Central memory CD8-positive, alpha-beta T cell (primary cell): ENCODE results near the gene ARHGEF5.
"Not testable (repeated sequence)": the region's sequence is repeated elsewhere in the genome, so short reads cannot be mapped to it uniquely, and the experiment has no call there.

Source experiments
- ATAC-seq: fragments of 150-1000 bp; cut with Tn5 transposase; replicated peaks from 2 replicates; pipeline ENCODE4 v1.10.0; 2022; ENCODE audit warnings: mild to moderate bottlenecking, moderate FRiP score, moderate number of reproducible peaks; ENCODE audit not compliant: poor library complexity, severe bottlenecking; ENCODE audit errors: extremely low read depth
- DNase-seq, 2 donors: peaks; one replicate each; pipeline ENCODE4 v3.0.0; 2021; ENCODE audit warnings: low spot score in 2 of 2
- H3K27ac Mint-ChIP-seq: one replicate; pipeline ENCODE4 v1.8.0; 2022; ENCODE audit warnings: low read depth, mild to moderate bottlenecking, moderate library complexity, mixed read lengths
- H3K27me3 Mint-ChIP-seq: one replicate; pipeline ENCODE4 v1.8.0; 2022; ENCODE audit warnings: mixed read lengths
- H3K36me3 Mint-ChIP-seq: one replicate; pipeline ENCODE4 v1.8.0; 2022; ENCODE audit warnings: mild to moderate bottlenecking, moderate library complexity, mixed read lengths; ENCODE audit not compliant: insufficient read depth
- H3K4me1 Mint-ChIP-seq: one replicate; pipeline ENCODE4 v1.8.0; 2022; ENCODE audit warnings: mixed read lengths
- H3K4me3 Mint-ChIP-seq: one replicate; pipeline ENCODE4 v1.8.0; 2022; ENCODE audit warnings: mild to moderate bottlenecking, moderate library complexity, mixed read lengths
- H3K9me3 Mint-ChIP-seq: one replicate; pipeline ENCODE4 v1.8.0; 2022; ENCODE audit warnings: mixed read lengths

Gene ARHGEF5

GRCh38 chr7:144355176-144355822, at the start of gene ARHGEF5:
Gene ARHGEF5, plus strand, starts transcription at chr7:144355402. Its CDS starts 7,268 bp downstream, at chr7:144362670.
- not testable (repeated sequence) for H3K36me3 Mint-ChIP-seq, H3K27me3 Mint-ChIP-seq, DNase-seq, H3K9me3 Mint-ChIP-seq
- Mint-ChIP-seq H3K4me1 (peaks cover 11% of the 10 kb centered on the region), H3K27ac (peak within 1 kb of the TSS; percentile 79), H3K4me3 (peak within 1 kb of the TSS; percentile 79)
- ATAC-seq = peak; percentile 73

GRCh38 chr7:144309702-144310101, 45.5 kb upstream of the ARHGEF5 start:
- ATAC-seq, H3K4me3 Mint-ChIP-seq, H3K27ac Mint-ChIP-seq, H3K36me3 Mint-ChIP-seq, H3K4me1 Mint-ChIP-seq, H3K9me3 Mint-ChIP-seq, DNase-seq, H3K27me3 Mint-ChIP-seq: not testable (repeated sequence)

- DNase-seq, H3K36me3 Mint-ChIP-seq, H3K27ac Mint-ChIP-seq, H3K4me1 Mint-ChIP-seq, H3K27me3 Mint-ChIP-seq, H3K4me3 Mint-ChIP-seq, ATAC-seq, H3K9me3 Mint-ChIP-seq: not testable (repeated sequence)
These were observed 44.0 kb upstream of the ARHGEF5 start for GRCh38 chr7:144311218-144311617.

DNA sequence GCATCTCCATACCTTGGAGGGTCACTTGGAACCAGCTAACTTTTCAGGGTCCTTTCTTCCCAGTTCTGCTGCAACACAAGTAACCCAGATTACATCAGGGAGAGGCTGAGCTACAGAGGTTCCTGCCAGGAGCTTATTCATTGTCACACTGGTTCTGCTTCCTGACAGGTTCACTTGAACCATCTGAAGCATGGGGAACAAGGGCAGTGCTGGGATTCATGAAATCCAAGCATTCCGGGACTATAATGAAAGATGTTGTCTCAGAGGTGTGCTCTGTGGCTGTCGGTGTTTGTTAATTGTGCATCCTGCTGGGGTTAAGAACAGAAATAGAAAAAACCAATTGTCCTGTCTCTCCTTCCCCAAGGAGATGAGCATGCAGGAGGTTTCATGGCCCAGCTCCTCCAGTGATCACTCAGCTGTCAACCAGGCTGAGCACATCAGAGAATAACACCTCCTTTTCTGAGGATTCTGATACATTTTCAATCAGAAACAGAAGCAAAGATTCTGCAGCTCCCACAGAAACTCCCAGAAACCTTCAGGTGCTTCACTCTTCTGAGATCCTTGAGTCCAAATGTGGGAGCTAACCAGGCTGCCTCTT, 43.2 kb upstream of the ARHGEF5 start, which contains the start of gene OR2A1:
Gene OR2A1 (plus strand): TSS at position 548 of the 598 bp plus-strand sequence. CDS start 5,706 bp downstream, outside the sequence.
- H3K27ac Mint-ChIP-seq, ATAC-seq: not testable (repeated sequence)

GRCh38 chr7:144317537-144317936, 37.7 kb upstream of the ARHGEF5 start:
- H3K36me3 Mint-ChIP-seq, H3K4me3 Mint-ChIP-seq, ATAC-seq, DNase-seq, H3K4me1 Mint-ChIP-seq, H3K27ac Mint-ChIP-seq, H3K27me3 Mint-ChIP-seq, H3K9me3 Mint-ChIP-seq: not testable (repeated sequence)

More for the DNA sequence above, 43.2 kb upstream of the ARHGEF5 start, which contains the start of gene OR2A1:
- DNase-seq, H3K4me1 Mint-ChIP-seq, H3K36me3 Mint-ChIP-seq, H3K9me3 Mint-ChIP-seq, H3K27me3 Mint-ChIP-seq, H3K4me3 Mint-ChIP-seq: not testable (repeated sequence)

DNA sequence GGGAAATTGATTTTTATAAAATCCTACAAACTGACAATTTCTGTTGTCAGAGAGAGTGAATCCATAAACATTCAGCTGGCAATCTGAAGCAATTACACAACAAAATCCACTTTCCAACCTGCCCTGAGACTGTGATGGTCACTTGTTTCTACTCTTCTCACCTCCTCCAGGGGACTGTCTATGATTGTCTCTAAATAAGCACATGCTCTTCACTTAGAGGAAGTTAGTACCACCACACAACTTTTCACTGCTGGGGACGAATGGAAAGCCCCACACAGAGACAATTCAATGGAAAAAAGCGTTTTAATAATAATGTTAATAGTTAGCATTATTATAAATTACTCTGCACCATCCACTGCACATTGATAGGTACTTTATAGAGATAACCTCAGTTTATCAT, 35.7 kb upstream of the ARHGEF5 start:
- not testable (repeated sequence) for H3K4me1 Mint-ChIP-seq, H3K27ac Mint-ChIP-seq, H3K9me3 Mint-ChIP-seq, DNase-seq, ATAC-seq, H3K4me3 Mint-ChIP-seq, H3K36me3 Mint-ChIP-seq, H3K27me3 Mint-ChIP-seq

- not testable (repeated sequence) for H3K4me3 Mint-ChIP-seq, H3K4me1 Mint-ChIP-seq, H3K27me3 Mint-ChIP-seq, H3K36me3 Mint-ChIP-seq, DNase-seq, H3K27ac Mint-ChIP-seq, ATAC-seq, H3K9me3 Mint-ChIP-seq
These were observed 33.5 kb upstream of the ARHGEF5 start for GRCh38 chr7:144321677-144322206.

DNA sequence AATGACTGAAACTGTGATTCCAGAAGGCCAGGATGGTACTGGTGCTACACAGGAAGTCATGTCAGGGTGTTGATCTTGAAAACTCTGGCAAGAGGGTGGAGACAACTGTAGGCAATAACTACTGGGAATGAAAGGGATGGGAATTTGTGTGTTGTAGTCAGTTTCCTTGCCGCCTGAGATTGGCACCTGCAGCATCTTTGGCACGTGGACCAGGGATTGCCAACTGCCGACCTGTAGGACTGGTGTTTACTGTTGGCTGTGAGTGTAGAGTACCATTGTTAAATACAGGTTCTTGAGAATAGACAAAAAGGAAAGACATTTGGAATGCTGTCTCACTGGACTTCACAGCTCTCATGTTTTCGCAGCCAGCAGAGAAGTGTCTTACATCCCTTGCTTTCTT, 31.8 kb upstream of the ARHGEF5 start:
- not testable (repeated sequence) for DNase-seq, H3K4me1 Mint-ChIP-seq, H3K36me3 Mint-ChIP-seq, H3K27me3 Mint-ChIP-seq, H3K4me3 Mint-ChIP-seq, ATAC-seq, H3K9me3 Mint-ChIP-seq, H3K27ac Mint-ChIP-seq

DNA sequence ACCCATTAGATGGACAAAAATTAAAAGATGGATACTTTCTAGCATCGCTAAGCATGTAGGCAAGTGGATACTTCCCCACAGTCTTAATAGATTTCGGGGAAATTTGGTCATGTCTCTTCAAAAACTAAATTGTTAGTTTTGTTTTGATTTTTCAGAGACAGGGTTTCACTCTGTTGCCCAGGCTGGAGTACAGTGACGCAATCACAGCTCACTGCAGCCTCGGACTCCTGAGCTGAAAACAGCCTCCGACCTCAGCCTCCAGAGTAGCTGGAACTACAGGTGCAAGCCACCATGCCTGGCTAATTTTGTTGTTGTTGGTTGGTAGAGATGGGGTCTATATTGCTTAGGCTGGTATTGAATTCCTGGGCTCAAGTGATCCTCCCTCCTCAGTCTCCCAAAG, 29.3 kb upstream of the ARHGEF5 start:
- H3K27me3 Mint-ChIP-seq, DNase-seq, H3K36me3 Mint-ChIP-seq, H3K9me3 Mint-ChIP-seq, ATAC-seq, H3K4me3 Mint-ChIP-seq, H3K4me1 Mint-ChIP-seq, H3K27ac Mint-ChIP-seq: not testable (repeated sequence)

DNA sequence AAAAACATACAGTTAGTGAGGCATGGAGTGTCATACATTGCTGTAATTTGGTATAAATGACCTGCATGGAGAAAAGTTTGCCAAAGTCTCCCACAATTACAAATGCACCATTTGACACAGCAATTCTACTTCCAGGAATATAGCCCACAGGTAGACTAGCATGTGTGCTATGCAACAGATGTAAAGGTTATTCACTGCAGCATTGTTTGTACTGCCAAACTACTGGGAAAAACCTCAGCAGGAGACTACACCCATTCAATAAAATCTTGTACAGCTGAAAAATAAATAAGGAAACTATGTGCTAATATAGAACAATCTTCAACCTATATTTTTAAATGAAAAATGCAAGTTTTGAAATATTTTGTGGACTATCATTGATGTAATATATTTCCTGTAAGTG, 25.2 kb upstream of the ARHGEF5 start:
- H3K27ac Mint-ChIP-seq, H3K4me3 Mint-ChIP-seq: not testable (repeated sequence)

GRCh38 chr7:144331221-144331995, 23.8 kb upstream of the ARHGEF5 start:
- H3K27me3 Mint-ChIP-seq, H3K4me3 Mint-ChIP-seq, H3K9me3 Mint-ChIP-seq, H3K4me1 Mint-ChIP-seq, DNase-seq, H3K27ac Mint-ChIP-seq, ATAC-seq, H3K36me3 Mint-ChIP-seq: not testable (repeated sequence)

More for the DNA sequence above, 25.2 kb upstream of the ARHGEF5 start:
- not testable (repeated sequence) for H3K9me3 Mint-ChIP-seq, DNase-seq, H3K4me1 Mint-ChIP-seq, ATAC-seq, H3K27me3 Mint-ChIP-seq, H3K36me3 Mint-ChIP-seq

DNA sequence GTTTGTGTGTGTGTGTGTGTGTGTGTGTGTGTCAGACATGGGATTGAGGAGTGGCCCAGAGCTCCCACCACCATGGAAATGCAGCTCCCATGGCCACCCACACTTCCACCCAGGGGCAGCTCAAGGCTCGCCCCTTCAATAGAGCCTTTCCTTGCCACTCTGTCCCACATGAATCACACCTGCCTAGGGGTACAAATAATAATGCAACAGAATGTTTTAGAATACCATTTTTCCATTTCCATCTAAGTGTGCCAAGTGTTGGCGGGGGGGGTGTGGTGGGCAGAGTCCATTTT, 23.3 kb upstream of the ARHGEF5 start:
- not testable (repeated sequence) for ATAC-seq, H3K9me3 Mint-ChIP-seq, H3K36me3 Mint-ChIP-seq, H3K4me1 Mint-ChIP-seq, H3K27me3 Mint-ChIP-seq, DNase-seq, H3K4me3 Mint-ChIP-seq, H3K27ac Mint-ChIP-seq

DNA sequence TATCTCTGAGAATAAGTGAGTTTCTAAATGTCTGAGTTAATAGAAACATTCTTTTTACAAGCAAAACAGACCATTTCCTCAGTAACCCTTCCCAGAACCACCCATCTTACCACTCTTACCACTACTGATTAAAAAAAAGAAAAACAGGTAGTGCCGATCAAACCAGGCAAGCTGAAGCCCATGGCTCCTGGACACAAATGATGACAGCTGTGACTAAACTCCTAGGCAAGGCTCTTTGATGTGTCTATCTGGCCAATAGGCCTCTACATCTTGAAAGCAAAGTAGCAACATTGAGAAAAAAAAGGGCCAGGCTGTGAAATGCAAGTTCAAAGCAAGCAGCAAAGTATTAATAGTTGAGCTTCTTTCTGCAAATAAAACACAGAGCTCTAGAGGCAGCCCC, 6.6 kb upstream of the ARHGEF5 start:
- peak; percentile 55 for ATAC-seq
- H3K4me3 Mint-ChIP-seq, H3K27me3 Mint-ChIP-seq, H3K36me3 Mint-ChIP-seq, H3K9me3 Mint-ChIP-seq, H3K4me1 Mint-ChIP-seq, H3K27ac Mint-ChIP-seq, DNase-seq: not testable (repeated sequence)
